ENCODE measurements around the gene SLIT1.

SLIT1 gene

GRCh38 chr10:97150013-97150595 lies 35.7 kb downstream of the SLIT1 start:
- H3K4me1 ChIP-seq (ENCODE audit: control insufficient read depth in 5 of 5, insufficient read depth in 5 of 5, low read length in 5 of 5), result peaks cover 0 to 1% (median 0%) of the 10 kb centered on the region in 5 donors

DNA sequence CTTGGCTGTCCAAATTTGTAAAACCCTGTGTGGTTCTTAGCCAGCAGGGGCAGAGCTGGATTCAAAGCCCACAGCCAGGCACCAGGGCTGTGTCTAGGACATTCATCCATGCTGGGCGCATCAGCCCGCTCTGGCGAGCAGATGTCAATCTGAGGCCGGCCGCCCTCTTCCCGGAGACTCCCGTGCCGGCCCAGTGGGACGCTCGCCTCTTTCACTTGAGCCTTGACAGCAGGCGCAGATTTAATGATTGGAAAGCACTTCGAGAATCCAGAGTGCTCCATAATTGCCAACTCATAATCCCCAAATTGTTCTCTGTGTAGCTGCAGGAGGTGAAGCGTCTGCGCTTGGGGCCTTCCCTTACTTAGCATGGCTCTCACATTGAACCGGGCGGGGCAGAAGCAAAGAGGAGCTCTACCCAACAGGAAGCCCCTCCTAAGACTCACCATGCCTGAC lies 36.7 kb downstream of the SLIT1 start:
- H3K27ac ChIP-seq (ENCODE audit: low read depth, low read length), result no peak overlapping the region
- H3K4me1 ChIP-seq (ENCODE audit: control insufficient read depth in 5 of 5, insufficient read depth in 5 of 5, low read length in 5 of 5), result peaks cover 0 to 1% (median 0%) of the 10 kb centered on the region in 5 donors
- no peak overlapping the region for H3K9ac ChIP-seq (ENCODE audit: low read length in 5 of 5)
- H3K9me3 ChIP-seq (ENCODE audit: control insufficient read depth in 5 of 5, low read length in 5 of 5), result no peaks in the 10 kb centered on the region
- H3K4me3 ChIP-seq (ENCODE audit: low read depth in 1 of 5, low read length in 5 of 5), result no peak overlapping the region
- H3K36me3 ChIP-seq (ENCODE audit: control insufficient read depth in 5 of 5, insufficient read depth in 5 of 5, low read length in 5 of 5), result no peaks in the 10 kb centered on the region
- H3K27me3 ChIP-seq (ENCODE audit: control insufficient read depth in 5 of 5, insufficient read depth in 4 of 5, low read length in 5 of 5), result peaks cover 0 to 7% (median 0%) of the 10 kb centered on the region in 5 donors

More at GRCh38 chr10:97150013-97150595, 35.7 kb downstream of the SLIT1 start:
- no peaks in the 10 kb centered on the region for H3K9me3 ChIP-seq (ENCODE audit: control insufficient read depth in 5 of 5, low read length in 5 of 5)
- H3K9ac ChIP-seq (ENCODE audit: low read length in 5 of 5), result no peak overlapping the region
- no peaks in the 10 kb centered on the region for H3K36me3 ChIP-seq (ENCODE audit: control insufficient read depth in 5 of 5, insufficient read depth in 5 of 5, low read length in 5 of 5)
- H3K27ac ChIP-seq (ENCODE audit: low read depth, low read length), result no peak overlapping the region
- H3K4me3 ChIP-seq (ENCODE audit: low read depth in 1 of 5, low read length in 5 of 5), result no peak overlapping the region
- H3K27me3 ChIP-seq (ENCODE audit: control insufficient read depth in 5 of 5, insufficient read depth in 4 of 5, low read length in 5 of 5), result peaks cover 0 to 7% (median 0%) of the 10 kb centered on the region in 5 donors

DNA sequence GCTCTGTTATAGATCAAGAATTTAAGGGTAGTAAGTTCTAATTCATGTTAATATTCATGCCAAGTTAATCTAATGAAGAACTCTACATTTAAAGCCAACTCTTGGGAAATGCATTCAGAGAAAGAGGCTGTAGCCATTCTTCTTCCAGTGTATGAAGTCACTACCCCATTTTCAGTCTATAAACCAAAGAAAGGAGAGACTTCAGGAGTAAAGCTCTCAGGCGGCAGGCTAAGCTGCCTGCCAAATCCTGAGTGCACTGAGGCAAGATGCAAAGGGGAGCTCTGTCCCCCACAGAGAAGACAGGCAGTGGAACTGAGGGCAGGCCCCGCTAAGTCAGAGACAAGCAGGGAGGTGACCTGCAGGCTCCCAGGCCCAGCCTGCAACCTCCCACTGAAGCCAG lies 41.5 kb downstream of the SLIT1 start:
- Histone ChIP-seq H3K4me1 (ENCODE audit: control insufficient read depth in 5 of 5, insufficient read depth in 5 of 5, low read length in 5 of 5) (peaks cover 0 to 1% (median 0%) of the 10 kb centered on the region in 5 donors), H3K27ac (ENCODE audit: low read depth, low read length) (no peak overlapping the region), H3K27me3 (ENCODE audit: control insufficient read depth in 5 of 5, insufficient read depth in 4 of 5, low read length in 5 of 5) (peaks cover 3 to 14% (median 11%) of the 10 kb centered on the region in 5 donors), H3K36me3 (ENCODE audit: control insufficient read depth in 5 of 5, insufficient read depth in 5 of 5, low read length in 5 of 5) (no peaks in the 10 kb centered on the region), H3K9me3 (ENCODE audit: control insufficient read depth in 5 of 5, low read length in 5 of 5) (no peaks in the 10 kb centered on the region), H3K4me3 (ENCODE audit: low read depth in 1 of 5, low read length in 5 of 5) (no peak overlapping the region), H3K9ac (ENCODE audit: low read length in 5 of 5) (no peak overlapping the region)

- Histone ChIP-seq H3K4me3 (ENCODE audit: low read depth in 1 of 5, low read length in 5 of 5) (no peak overlapping the region), H3K9ac (ENCODE audit: low read length in 5 of 5) (no peak overlapping the region), H3K27ac (ENCODE audit: low read depth, low read length) (no peak overlapping the region), H3K9me3 (ENCODE audit: control insufficient read depth in 5 of 5, low read length in 5 of 5) (no peaks in the 10 kb centered on the region), H3K4me1 (ENCODE audit: control insufficient read depth in 5 of 5, insufficient read depth in 5 of 5, low read length in 5 of 5) (peaks cover 0 to 1% (median 0%) of the 10 kb centered on the region in 5 donors), H3K36me3 (ENCODE audit: control insufficient read depth in 5 of 5, insufficient read depth in 5 of 5, low read length in 5 of 5) (no peaks in the 10 kb centered on the region), H3K27me3 (ENCODE audit: control insufficient read depth in 5 of 5, insufficient read depth in 4 of 5, low read length in 5 of 5) (peaks cover 3 to 14% (median 11%) of the 10 kb centered on the region in 5 donors)
These were observed 42.9 kb downstream of the SLIT1 start for GRCh38 chr10:97142834-97143233.

DNA sequence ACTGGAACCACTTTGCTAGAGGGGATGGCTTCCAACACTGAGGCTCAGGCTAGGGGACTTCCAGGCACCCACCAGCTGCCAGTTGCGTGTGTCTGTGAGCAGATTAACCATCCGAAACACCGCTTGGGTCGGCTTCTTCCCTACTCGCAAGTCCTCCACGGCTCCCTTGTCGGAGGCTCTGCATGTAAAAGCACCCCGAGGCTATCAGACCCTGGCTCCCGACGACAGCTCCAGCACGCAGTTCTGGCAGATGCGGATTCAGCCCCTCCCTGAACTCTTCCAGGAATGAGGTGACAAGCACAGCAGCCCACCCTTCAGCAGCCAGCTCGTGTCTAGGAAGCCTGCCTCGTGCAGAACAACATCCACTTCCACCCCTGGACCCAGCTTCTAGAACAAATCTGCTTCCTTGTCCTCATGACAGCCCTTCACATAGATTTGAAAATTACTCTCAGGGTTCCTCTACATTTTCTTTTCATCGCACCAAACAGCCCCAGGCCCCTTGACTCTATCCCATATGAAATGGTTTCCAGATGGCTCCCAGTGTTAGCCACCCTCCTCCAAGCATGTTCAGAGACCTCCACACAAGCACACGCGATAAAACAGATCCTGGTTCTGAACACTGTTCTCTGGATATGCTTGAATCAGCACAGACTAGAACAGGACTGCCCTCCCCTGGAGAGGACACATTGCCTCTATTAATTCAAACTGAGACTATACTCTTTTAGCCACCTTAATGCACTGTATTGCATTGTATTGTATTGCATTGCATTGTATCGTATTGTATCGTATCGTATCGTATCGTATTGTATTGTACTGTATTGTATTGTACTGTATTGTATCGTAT lies 44.6 kb downstream of the SLIT1 start:
- Histone ChIP-seq H3K27ac (ENCODE audit: low read depth, low read length) (no peak overlapping the region), H3K4me3 (ENCODE audit: low read depth in 1 of 5, low read length in 5 of 5) (no peak overlapping the region), H3K9me3 (ENCODE audit: control insufficient read depth in 5 of 5, low read length in 5 of 5) (no peaks in the 10 kb centered on the region), H3K36me3 (ENCODE audit: control insufficient read depth in 5 of 5, insufficient read depth in 5 of 5, low read length in 5 of 5) (no peaks in the 10 kb centered on the region), H3K27me3 (ENCODE audit: control insufficient read depth in 5 of 5, insufficient read depth in 4 of 5, low read length in 5 of 5) (peaks cover 3 to 13% (median 11%) of the 10 kb centered on the region in 5 donors), H3K4me1 (ENCODE audit: control insufficient read depth in 5 of 5, insufficient read depth in 5 of 5, low read length in 5 of 5) (peaks cover 0 to 1% (median 0%) of the 10 kb centered on the region in 5 donors), H3K9ac (ENCODE audit: low read length in 5 of 5) (no peak overlapping the region)

GRCh38 chr10:97140049-97140846 lies 45.5 kb downstream of the SLIT1 start:
- Histone ChIP-seq H3K4me3 (ENCODE audit: low read depth in 1 of 5, low read length in 5 of 5) (no peak overlapping the region), H3K9ac (ENCODE audit: low read length in 5 of 5) (no peak overlapping the region), H3K4me1 (ENCODE audit: control insufficient read depth in 5 of 5, insufficient read depth in 5 of 5, low read length in 5 of 5) (no peaks in the 10 kb centered on the region), H3K27ac (ENCODE audit: low read depth, low read length) (no peak overlapping the region), H3K9me3 (ENCODE audit: control insufficient read depth in 5 of 5, low read length in 5 of 5) (no peaks in the 10 kb centered on the region), H3K36me3 (ENCODE audit: control insufficient read depth in 5 of 5, insufficient read depth in 5 of 5, low read length in 5 of 5) (no peaks in the 10 kb centered on the region), H3K27me3 (ENCODE audit: control insufficient read depth in 5 of 5, insufficient read depth in 4 of 5, low read length in 5 of 5) (peaks cover 3 to 12% (median 11%) of the 10 kb centered on the region in 5 donors)

DNA sequence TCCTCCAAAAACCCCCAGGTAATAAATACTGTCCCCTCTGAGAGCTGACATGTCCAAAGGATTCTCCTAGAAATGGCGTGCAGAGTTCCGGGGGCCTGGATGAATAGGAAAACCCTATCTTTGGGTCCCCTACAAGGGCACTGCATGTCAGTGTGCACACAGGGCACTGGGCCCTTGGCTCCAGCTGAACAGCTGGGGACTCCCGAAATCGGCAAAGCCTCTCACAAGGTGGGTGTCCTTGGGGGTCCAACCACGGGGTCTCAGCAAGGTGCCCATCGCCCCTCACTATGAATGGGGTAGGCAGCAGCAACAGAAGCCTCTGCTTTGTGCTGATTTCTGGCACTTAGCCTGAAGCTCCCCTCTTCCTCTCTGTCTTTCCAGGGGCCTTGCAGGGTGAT lies 46.1 kb downstream of the SLIT1 start:
- Histone ChIP-seq H3K4me3 (ENCODE audit: low read depth in 1 of 5, low read length in 5 of 5) (no peak overlapping the region), H3K27me3 (ENCODE audit: control insufficient read depth in 5 of 5, insufficient read depth in 4 of 5, low read length in 5 of 5) (peaks cover 3 to 12% (median 11%) of the 10 kb centered on the region in 5 donors), H3K36me3 (ENCODE audit: control insufficient read depth in 5 of 5, insufficient read depth in 5 of 5, low read length in 5 of 5) (no peaks in the 10 kb centered on the region), H3K9ac (ENCODE audit: low read length in 5 of 5) (no peak overlapping the region), H3K9me3 (ENCODE audit: control insufficient read depth in 5 of 5, low read length in 5 of 5) (no peaks in the 10 kb centered on the region), H3K4me1 (ENCODE audit: control insufficient read depth in 5 of 5, insufficient read depth in 5 of 5, low read length in 5 of 5) (no peaks in the 10 kb centered on the region), H3K27ac (ENCODE audit: low read depth, low read length) (no peak overlapping the region)

- Histone ChIP-seq H3K36me3 (ENCODE audit: control insufficient read depth in 5 of 5, insufficient read depth in 5 of 5, low read length in 5 of 5) (no peaks in the 10 kb centered on the region), H3K4me1 (ENCODE audit: control insufficient read depth in 5 of 5, insufficient read depth in 5 of 5, low read length in 5 of 5) (no peaks in the 10 kb centered on the region), H3K27ac (ENCODE audit: low read depth, low read length) (no peak overlapping the region), H3K4me3 (ENCODE audit: low read depth in 1 of 5, low read length in 5 of 5) (no peak overlapping the region), H3K27me3 (ENCODE audit: control insufficient read depth in 5 of 5, insufficient read depth in 4 of 5, low read length in 5 of 5) (peaks cover 3 to 12% (median 11%) of the 10 kb centered on the region in 5 donors), H3K9ac (ENCODE audit: low read length in 5 of 5) (no peak overlapping the region), H3K9me3 (ENCODE audit: control insufficient read depth in 5 of 5, low read length in 5 of 5) (no peaks in the 10 kb centered on the region)
These were observed 46.9 kb downstream of the SLIT1 start for GRCh38 chr10:97138846-97139245.

GRCh38 chr10:97138174-97138573 lies 47.6 kb downstream of the SLIT1 start:
- no peak overlapping the region for H3K27ac ChIP-seq (ENCODE audit: low read depth, low read length)
- no peaks in the 10 kb centered on the region for H3K9me3 ChIP-seq (ENCODE audit: control insufficient read depth in 5 of 5, low read length in 5 of 5)
- H3K27me3 ChIP-seq (ENCODE audit: control insufficient read depth in 5 of 5, insufficient read depth in 4 of 5, low read length in 5 of 5), result peaks cover 3 to 12% (median 11%) of the 10 kb centered on the region in 5 donors
- H3K36me3 ChIP-seq (ENCODE audit: control insufficient read depth in 5 of 5, insufficient read depth in 5 of 5, low read length in 5 of 5), result no peaks in the 10 kb centered on the region
- no peak overlapping the region for H3K4me3 ChIP-seq (ENCODE audit: low read depth in 1 of 5, low read length in 5 of 5)
- no peak overlapping the region for H3K9ac ChIP-seq (ENCODE audit: low read length in 5 of 5)
- no peaks in the 10 kb centered on the region for H3K4me1 ChIP-seq (ENCODE audit: control insufficient read depth in 5 of 5, insufficient read depth in 5 of 5, low read length in 5 of 5)

All from subcutaneous abdominal adipose tissue (tissue), 5 donors.